Ammon's horn (tissue), 1 donor: ENCODE measurements around the gene UGT1A6.
"Not testable (repeated sequence)": the region's sequence is repeated elsewhere in the genome, so short reads cannot be mapped to it uniquely, and the experiment has no call there.

Experiments used
- DNase-seq: peaks from one replicate; pipeline ENCODE4 v3.0.0-alpha.2; 2016; ENCODE audit warnings: low spot score

The UGT1A6 gene

DNA sequence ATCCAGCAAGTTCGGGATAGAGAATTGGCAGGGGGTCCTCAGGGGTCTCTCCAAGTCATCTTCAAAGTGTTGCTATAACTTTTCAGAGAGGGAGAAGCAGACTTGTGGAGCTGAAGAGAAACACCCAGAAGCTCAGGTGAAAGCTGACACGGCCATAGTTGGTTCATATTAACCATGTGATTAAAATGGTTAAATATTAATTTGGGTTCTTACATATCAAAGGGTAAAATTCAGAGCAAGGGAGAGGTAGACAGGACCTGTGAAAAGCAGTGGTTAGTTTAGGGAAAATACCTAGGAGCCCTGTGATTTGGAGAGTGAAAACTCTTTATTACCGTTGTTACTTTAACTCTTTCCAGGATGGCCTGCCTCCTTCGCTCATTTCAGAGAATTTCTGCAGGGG lies at the start of gene UGT1A6:
TSS of gene UGT1A6 (plus strand) at position 243 of the 400 bp plus-strand sequence. CDS start at position 358, 115 bp downstream.
- DNase-seq: no peak

DNA sequence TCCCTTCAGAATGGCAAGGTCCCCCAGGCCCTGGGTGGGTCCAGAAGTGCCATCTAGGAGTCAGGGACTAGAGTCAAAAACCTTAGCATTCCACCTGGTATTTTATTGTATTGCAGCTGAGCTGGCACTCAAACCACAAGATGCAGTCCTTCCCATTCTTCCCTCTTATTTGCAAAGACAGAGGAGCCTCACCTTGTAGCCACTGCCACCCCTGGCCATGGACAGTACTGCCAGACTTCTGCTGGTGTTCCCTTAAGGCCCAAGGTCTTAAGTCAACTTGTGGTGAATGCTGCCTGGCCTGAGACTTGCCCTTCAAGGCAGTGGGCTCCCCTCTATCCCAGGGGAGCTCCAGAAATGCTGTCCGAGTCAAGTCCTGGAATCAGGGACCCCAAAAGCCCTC lies 49.6 kb upstream of the UGT1A6 start:
- DNase-seq: no peak

DNA sequence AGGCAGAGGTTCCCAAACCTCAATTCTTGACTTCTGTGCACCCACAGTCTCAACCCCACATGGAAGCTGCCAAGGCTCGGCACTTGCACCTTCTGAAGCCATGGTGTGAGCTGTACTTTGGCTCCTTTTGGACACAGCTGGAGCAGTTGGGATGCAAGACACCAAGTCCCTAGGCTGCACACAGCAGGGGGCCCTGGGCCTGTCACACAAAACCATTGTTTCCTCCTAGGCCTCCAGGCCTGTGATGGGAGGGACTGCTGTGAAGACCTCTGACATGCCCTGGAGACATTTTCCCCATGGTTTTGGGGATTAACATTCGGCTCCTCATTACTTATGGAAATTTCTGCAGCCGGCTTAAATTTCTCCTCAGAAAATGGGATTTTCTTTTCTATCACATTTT lies 46.7 kb upstream of the UGT1A6 start:
- not testable (repeated sequence) for DNase-seq

DNA sequence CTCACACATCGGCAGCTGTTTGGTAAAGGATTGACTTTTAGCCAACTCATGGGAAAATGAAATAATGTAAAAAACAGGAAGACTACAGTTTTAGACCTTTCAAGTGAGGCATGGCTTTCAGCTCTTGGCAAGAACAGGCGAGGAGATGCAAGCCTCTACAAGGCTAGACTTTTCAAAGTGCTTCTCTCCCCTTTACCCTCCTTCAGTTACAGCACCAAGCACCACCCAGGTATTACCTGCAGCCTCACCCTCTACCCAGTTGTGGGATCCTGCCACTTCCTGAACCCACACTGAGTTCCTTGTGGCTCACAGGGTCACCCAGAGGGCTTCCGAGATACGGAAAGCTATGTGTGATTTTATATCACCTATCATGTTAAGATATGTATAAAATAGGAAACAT lies 41.7 kb upstream of the UGT1A6 start:
- DNase-seq: no peak

DNA sequence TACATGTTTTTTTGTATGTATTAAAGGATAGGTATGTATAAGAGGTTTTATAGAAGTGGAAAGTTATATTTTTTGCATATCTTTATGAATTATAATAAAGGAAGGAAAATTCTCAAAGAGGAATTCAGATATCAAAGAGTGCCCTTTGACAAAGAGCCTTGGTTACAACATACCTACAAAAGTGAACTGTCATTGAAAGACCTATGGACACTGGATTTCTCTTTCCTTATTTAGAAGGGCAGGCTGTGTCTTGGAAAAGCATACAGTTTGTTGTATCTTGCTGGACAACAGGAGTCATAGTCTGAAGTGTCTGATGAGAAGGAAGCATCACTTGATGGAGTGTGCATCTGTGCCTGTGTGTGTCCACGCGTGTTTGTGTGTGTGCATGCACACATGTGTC lies 41.3 kb upstream of the UGT1A6 start:
- no peak for DNase-seq

DNA sequence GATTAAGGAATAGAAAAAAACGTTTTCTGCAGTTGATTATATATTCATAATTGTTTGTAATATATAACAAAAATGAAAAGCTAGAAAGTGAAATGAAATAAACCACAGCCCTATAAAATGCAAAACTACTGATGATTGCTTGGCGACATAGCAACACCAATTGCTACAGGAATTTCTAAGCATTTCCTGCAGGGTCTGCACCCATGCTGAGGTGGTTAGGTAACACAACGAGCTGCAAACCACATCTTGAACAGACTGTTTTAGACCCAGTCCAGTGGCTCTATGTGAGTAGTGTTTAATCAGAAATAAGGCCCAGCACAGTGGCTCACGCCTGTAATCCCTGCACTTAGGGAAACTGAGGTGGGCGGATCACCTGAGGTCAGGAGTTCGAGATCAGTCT lies 38.2 kb upstream of the UGT1A6 start:
- DNase-seq: no peak

DNA sequence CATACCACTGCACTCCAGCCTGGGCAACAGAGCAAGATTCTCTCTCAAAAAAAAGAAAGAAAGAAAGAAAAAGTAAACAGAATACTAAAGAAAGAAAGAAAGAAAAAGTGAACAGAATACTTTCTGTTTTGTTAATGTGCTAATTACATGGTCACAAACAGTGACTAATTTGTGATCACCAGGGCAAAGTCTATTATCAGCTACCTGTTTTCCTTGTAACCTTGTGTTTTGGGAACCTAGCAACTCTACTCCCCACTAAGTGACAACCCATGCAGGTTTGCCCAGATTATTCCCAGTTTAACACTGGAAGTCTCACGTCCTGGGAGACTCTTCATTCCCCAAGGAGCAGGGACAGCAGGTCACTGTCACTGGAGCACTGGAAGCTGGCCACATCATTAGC lies 37.6 kb upstream of the UGT1A6 start:
- DNase-seq: no peak

DNA sequence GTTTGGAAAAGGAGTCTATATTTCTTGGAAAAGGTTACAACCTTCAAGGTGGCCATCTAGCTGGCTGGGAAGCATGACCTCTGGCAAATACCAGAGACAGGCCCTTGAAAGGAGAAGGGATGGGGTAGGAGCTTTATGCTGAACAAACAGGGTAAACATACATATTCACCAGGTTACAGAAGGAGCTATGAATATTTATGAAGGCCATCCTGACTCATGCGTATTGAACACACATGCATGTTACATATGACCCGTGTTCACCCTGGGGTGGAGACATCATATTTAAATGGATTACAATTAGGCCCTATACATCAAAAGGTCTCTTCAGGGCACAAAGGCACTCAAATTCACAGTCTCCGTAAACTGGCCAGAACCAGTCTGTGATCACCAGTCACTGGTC lies 36.7 kb upstream of the UGT1A6 start:
- DNase-seq: not testable (repeated sequence)

DNA sequence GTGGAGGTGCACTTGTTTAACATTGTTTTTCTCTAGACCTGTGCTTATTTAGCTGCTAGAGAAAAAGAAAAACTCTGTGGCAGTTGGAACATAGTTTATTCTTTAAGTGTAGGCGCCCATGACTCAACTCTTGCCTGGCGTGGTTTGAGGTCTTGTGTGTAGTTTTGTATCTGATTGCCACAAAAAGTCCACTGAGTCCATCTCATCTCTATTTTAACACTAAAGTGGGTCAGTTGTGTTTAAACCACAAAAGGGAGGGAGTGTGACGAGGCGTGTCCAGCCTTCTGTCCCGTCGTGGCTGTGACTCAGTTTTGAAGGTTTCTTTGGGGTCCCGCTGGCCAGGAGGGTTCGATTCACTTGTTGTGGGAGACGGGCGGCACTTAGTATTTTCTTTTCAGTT lies 36.2 kb upstream of the UGT1A6 start:
- DNase-seq: no peak

DNA sequence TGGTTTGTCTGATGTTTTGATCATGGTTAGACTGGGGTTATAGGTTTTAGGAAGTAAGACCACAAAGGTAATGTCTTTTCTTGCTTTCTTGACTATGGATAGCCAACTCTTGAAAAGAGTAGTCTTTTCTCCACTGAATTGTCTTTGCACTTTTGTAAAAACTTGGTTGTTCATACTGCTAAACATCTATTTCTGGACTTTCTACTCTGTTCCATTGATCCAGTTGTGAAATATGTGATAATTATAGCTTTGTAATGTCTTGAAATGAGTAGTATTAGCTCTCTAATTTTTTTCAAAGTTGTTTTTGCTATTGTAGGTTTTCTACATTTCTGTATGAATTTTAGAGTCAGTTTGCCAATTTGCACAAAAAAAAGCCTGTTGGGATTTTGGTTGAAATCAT lies 34.1 kb upstream of the UGT1A6 start:
- no peak for DNase-seq

DNA sequence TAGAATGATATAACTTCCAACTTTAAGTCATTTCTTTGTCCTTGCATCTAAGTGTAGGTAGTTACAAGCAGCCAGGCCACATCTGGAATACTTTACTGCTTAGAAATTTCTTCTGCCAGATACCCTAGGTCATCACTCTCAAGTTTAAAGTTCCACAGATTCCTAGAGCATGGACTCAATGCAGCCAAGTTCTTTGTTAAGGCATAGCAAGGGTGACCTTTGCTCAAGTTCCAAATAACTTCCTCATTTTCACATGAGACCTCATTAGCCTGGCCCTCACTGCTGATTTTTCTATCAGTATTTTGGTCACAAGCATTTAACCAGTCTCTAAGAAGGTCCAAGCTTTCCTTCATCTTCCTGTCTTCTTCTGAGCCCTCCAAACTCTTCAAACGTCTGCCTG lies 28.8 kb upstream of the UGT1A6 start:
- DNase-seq: no peak

DNA sequence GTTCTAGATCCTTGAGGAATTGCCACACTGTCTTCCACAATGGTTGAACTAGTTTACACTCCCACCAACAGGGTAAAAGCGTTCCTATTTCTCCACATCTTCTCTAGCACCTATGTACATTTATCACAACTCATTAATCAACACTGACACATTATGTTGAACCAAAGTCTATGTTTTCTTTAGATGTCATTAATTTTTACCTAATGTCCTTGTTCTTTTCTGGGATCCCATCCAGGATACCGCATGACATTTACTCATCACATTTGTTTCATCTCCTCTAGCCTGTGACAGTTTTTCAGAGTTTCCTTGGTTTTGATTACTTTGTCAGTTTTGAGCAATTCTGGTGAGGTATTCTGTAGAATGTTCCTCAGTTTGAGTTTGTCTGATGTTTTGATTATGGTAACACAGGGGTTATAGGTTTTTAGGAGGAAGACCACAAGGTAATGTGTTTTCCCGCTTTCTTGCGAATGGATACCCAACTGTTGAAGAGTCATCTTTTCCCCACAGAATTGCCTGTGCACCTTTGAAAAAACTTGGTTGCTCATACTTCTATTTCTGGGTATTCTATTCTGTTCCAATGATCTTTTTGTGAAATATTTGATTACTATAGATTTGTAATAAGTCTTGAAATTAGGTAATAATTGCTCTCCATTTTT lies 24.0 kb upstream of the UGT1A6 start:
- no peak for DNase-seq

DNA sequence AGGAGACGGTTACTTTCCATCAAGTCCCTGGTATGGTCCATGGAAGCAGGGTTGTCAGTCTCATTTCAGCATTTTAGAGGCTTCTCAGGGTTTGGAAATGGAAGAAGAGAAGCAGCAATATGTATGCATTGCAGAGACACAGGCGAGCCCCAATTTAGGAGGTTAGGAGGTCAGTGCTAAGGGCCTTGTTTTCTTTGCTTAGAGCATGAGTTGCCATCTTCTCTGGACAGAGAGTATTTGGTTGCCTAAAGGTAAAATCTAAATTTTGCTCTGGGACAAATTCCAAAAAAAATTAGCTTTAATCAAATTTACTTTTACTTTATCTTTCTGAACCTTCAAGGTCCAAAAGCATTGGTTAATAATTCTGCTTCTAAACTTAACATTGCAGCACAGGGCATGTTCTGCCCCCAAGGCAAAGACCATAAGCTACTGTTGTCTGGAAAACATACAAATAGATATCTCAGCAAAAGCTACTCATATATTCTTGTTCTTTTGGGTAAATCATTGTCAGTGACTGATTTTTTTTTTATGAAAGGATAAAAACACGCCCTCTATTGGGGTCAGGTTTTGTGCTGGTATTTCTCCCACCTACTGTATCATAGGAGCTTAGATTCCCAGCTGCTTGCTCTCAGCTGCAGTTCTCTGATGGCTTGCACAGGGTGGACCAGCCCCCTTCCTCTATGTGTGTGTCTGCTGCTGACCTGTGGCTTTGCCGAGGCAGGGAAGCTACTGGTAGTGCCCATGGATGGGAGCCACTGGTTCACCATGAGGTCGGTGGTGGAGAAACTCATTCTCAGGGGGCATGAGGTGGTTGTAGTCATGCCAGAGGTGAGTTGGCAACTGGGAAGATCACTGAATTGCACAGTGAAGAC lies 21.2 kb upstream of the UGT1A6 start, which contains the start of gene UGT1A9:
TSS of gene UGT1A9 (plus strand) at position 609 of the 872 bp plus-strand sequence. CDS start at position 646, 37 bp downstream.
- no peak for DNase-seq

DNA sequence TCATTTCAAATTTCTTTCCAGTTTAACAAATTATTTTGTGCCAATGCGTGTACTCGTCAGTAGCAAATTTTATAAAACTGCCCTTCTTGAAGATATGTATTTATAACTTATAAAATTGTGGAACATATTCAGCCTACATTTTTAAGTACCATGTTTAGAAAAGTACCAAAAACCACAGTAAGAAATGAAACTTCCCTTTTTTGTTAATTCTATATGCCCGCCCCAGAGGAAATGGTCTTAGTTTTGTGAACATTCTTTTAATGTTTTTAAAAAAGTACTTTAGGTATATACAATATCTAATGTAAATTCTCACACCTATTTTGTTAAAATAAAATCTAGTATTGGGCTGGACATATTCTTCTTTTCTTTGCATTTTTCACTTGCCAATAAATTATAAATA lies 19.8 kb upstream of the UGT1A6 start:
- no peak for DNase-seq

DNA sequence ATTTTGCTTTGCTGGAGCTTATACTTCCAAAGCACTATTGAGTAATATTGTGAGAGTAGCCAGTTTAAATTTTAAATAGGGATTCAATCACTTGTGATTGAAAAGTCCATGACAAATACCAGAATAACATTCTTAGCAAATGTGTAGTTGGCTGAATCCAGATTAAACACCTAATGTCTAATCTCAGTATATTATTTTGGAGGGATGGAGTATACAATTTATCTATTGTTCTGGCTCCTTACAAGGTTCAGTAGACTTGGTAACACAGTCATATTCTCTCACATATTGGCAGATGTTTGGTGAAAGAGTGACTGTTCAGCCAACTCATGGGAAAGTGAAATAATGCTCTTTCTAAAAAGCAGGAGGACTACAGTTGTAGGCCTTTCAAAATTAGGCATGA lies 18.8 kb upstream of the UGT1A6 start:
- DNase-seq: no peak

DNA sequence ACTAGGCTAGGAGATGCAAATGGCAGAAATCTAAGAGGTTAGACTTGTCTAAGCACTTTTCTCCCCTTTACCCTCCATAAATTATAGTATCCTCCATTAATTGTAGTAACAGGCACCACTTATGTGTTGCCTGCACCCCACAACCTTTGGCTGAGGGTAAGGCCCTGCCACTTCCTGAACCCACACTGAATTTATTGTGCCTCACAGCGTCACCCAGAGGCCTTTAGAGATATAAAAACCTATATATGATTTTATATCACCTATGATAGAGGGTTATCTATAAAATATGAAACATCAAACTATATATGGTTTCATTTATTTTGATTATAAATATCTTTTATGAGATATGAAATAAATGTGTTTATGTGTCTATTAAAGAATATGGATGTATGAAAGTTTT lies 18.4 kb upstream of the UGT1A6 start:
- no peak for DNase-seq

DNA sequence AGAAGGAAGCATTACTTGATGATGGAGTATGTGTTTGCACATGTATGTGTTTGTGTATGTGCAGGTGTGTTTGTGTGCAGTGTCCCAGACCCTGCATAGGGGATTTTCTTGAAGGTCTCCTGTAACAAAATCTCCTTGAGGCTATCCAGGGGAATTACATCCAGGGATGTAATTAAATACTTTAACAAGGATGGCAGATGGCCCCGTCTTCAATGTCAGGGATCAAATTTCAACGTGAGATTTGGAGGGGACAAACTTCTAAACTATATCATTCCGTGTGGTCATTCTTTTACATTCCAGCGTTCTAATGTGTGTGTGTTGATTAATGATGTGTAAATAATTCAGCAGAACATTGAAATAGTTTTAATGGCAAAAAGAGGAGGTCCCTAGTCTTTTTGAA lies 17.7 kb upstream of the UGT1A6 start:
- DNase-seq: no peak

DNA sequence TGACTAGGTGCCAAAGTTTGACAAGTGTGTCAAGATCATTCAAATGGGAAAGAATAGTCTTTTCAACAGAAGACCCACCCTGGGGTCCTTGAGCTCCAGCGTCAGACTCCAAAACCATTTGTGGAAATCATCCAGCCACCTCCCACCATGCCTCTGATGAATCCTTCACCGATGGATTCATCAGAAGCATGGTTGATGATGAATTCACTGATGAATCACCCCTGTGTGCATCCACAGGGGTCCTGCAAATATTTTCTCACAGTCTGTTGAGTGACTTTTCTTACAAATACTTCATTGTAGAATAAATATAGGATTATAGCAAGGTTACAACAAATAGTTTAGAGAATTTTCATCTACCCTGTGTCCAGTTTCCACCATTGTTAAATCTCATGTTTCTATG lies 16.6 kb upstream of the UGT1A6 start:
- no peak for DNase-seq

DNA sequence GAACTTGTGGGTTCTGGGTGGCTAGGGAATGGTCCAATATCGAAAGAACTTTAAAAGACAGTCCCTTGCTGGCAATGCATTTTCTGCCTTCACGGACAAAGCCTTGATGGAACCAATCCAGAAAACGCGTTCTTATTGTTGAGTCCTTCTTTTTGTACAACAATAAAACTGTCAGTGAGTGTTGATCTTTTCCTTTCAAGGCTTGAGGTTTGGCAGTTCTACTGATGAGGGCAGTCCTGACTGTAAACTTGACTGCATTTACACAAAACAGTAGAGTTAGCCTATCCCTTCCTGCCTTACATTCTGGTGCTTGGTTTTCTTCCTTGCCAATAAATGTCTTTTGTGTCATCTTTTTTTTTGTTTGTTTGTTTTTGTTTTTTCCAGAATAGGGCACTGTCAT lies 13.5 kb upstream of the UGT1A6 start:
- no peak for DNase-seq

DNA sequence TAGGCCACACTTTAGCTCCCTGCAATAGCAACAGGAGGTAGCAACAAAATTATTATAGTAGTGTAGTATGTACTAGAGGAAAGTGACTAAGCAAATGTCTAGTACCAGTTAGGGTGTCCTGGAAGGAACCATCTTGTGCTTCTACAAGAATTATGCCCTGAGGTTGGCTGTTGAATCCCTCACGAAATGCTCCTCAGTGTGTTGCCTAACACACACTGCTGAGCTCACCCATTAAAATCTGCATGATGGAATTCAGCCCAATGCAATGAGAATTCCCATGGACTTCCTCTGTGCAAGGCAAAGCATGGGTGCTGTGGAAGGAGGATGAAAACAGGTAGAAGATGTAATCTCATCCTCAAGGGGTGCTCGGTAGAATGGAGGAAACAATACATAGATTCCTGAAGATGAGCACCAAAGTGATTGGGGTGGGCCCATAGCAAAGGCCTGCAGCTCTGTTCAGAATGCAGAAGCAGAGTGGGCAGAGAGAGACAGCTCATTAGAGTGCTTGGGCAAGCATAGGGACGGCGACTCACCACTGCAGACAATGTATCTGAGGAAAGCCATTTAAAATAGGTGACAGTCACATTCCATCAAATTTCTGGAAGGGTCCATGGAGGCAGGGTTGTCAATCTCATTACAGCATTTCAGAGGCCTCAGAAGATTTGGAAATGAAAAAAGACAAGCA lies 12.2 kb upstream of the UGT1A6 start:
- DNase-seq: no peak

DNA sequence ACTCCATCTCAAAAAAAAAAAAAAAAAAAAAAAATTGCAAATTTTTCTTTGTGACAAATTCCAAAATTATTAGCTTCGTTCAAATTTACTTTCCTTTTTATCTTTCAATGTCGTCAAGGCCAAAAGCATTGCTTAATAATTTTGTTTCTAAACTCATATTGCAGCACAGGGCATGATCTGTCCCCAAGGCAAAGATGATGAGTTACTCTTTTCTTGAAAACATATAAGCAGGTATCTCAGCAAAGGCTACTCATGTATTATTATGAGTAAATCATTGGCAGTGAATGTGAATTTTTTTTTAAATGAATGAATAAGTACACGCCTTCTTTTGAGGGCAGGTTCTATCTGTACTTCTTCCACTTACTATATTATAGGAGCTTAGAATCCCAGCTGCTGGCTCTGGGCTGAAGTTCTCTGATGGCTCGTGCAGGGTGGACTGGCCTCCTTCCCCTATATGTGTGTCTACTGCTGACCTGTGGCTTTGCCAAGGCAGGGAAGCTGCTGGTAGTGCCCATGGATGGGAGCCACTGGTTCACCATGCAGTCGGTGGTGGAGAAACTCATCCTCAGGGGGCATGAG lies 11.1 kb upstream of the UGT1A6 start, which contains the start of gene UGT1A7:
TSS of gene UGT1A7 (plus strand) at position 381 of the 579 bp plus-strand sequence. CDS start at position 418, 37 bp downstream.
- no peak for DNase-seq

DNA sequence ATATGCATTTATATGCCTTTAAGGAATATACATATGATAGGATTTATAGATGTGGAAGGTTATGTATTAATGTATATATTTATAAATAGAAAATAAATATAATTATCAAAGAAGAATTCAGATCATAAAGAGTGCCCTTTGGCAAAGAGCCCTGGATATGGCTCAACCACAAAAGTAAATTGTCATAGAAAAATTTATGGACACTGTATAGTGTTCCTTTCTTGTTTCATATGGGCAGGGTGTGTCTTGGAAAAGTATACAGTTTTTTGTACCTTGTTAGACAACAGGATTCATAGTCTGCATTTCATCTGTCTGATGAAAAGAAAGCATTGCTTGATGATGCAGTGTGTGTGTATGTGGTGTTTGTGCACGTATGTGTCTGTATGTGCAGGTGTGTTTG lies 8.1 kb upstream of the UGT1A6 start:
- no peak for DNase-seq
